A673 (cell line): ENCODE measurements around the gene C18orf32. TPM values are rescaled to one million over a fixed set of nuclear protein-coding genes. Genes with fewer than 3 reads are reported as not detected.

Experiments used
- BruUV-seq: library from RNA; stranded (reverse); fragments of 400-500 nt; replicated peaks from 2 replicates; lab custom pipeline; 2021; lab: Mats Ljungman, UMichigan
- CTCF ChIA-PET: fragments of 300-600 bp; sonication (Branson Sonifier 250); formaldehyde crosslinking; loops from one replicate; lab custom pipeline; 2022; ENCODE audit warnings: antibody characterized with exemption; lab: Charles Lee
- POLR2A ChIA-PET: fragments of 300-600 bp; sonication (Branson Sonifier 250); formaldehyde crosslinking; loops from one replicate; lab custom pipeline; 2022; ENCODE audit warnings: antibody characterized with exemption; ENCODE audit not compliant: low non-redundant PET; lab: Charles Lee
- DNase-seq: peaks from one replicate; pipeline ENCODE4 v3.0.0-alpha.2; 2015; ENCODE audit warnings: low spot score
- H3K27ac ChIP-seq: fragments of 200-600 bp; sonication (generic); 2 replicates; pipeline ENCODE4 v1.5.1; 2016; ENCODE audit warnings: mixed run types, low read depth, mild to moderate bottlenecking, mixed read lengths, antibody characterized with exemption, low read length; ENCODE audit not compliant: poor library complexity, severe bottlenecking
- H3K27me3 ChIP-seq: fragments of 200-600 bp; sonication (generic); replicated peaks from 2 replicates; pipeline ENCODE4 v1.6.1; 2017; ENCODE audit warnings: mixed run types, low read depth, mild to moderate bottlenecking, mixed read lengths, antibody characterized with exemption, low read length; ENCODE audit not compliant: insufficient read depth, poor library complexity
- H3K36me3 ChIP-seq: fragments of 200-600 bp; sonication (generic); 2 replicates; pipeline ENCODE4 v1.6.1; 2016; ENCODE audit warnings: mixed run types, mild to moderate bottlenecking, mixed read lengths, antibody characterized with exemption, low read length; ENCODE audit not compliant: insufficient read depth, poor library complexity, severe bottlenecking
- H3K4me1 ChIP-seq: fragments of 200-600 bp; sonication (generic); 2 replicates; pipeline ENCODE4 v1.6.1; 2017; ENCODE audit warnings: mixed run types, mild to moderate bottlenecking, mixed read lengths, antibody characterized with exemption, low read length; ENCODE audit not compliant: insufficient read depth, poor library complexity, severe bottlenecking
- H3K4me3 ChIP-seq: fragments of 200-600 bp; sonication (generic); 2 replicates; pipeline ENCODE4 v1.5.1; 2016; ENCODE audit warnings: low read depth, mixed run types, mild to moderate bottlenecking, mixed read lengths, low read length; ENCODE audit not compliant: poor library complexity, severe bottlenecking
- H3K9me3 ChIP-seq: fragments of 200-600 bp; sonication (generic); 2 replicates; pipeline ENCODE4 v1.6.1; 2016; ENCODE audit warnings: mixed run types, low read depth, mild to moderate bottlenecking, mixed read lengths, antibody characterized with exemption, low read length; ENCODE audit not compliant: poor library complexity, severe bottlenecking
- CTCF ChIP-seq: fragments of 300-800, 200-600 bp; sonication (generic); conservative IDR thresholded peaks from 2 replicates; pipeline ENCODE4 v1.5.1; 2017; ENCODE audit warnings: low read depth, mild to moderate bottlenecking, antibody characterized with exemption, low read length, moderate library complexity, mixed read lengths
- EZH2 ChIP-seq: fragments of 200-600 bp; sonication (generic); IDR thresholded peaks from 2 replicates; pipeline ENCODE4 v1.6.1; 2017; ENCODE audit warnings: borderline replicate concordance, low read depth, mild to moderate bottlenecking, mixed read lengths, antibody characterized with exemption, low read length; ENCODE audit not compliant: poor library complexity, severe bottlenecking
- intact Hi-C: fragments of 100-400 bp; cut with micrococcal nuclease; formaldehyde crosslinking; loops from one replicate; pipeline ENCODE4 v1.10.0; 2022; ENCODE audit not compliant: unreplicated experiment
- total RNA-seq: library from RNA; stranded (reverse); gene quantifications from 2 replicates; pipeline ENCODE4 v1.2.3, GENCODE V29; 2021

The C18orf32 gene
- total RNA-seq, 1 experiment from 2014 or later: 43.8 TPM

- intact Hi-C loops: no loop called here
- no peak for DNase-seq
- peaks cover 4% of the 10 kb centered on the region for H3K4me1 ChIP-seq
- BruUV-seq: no TSS peak
- no peak overlapping the region for H3K4me3 ChIP-seq
- no peak for TF ChIP-seq EZH2
- TF ChIP-seq CTCF: no peak
- ChIA-PET CTCF (no interaction called here), POLR2A (no interaction called here)
- no peaks in the 10 kb centered on the region for H3K27me3 ChIP-seq
- no peaks in the 10 kb centered on the region for H3K36me3 ChIP-seq
- no peak overlapping the region for H3K27ac ChIP-seq
- no peaks in the 10 kb centered on the region for H3K9me3 ChIP-seq
Measured at GRCh38 chr18:49467599-49467998, 19.4 kb downstream of the C18orf32 start.

- TF ChIP-seq CTCF (no peak), EZH2 (no peak)
- Histone ChIP-seq H3K4me3 (no peak overlapping the region), H3K36me3 (no peaks in the 10 kb centered on the region), H3K27me3 (no peaks in the 10 kb centered on the region), H3K9me3 (no peaks in the 10 kb centered on the region), H3K4me1 (peaks cover 4% of the 10 kb centered on the region), H3K27ac (no peak overlapping the region)
- no peak for DNase-seq
- ChIA-PET POLR2A (no interaction called here), CTCF (no interaction called here)
- no TSS peak for BruUV-seq
- intact Hi-C loops: no loop called here
Measured at GRCh38 chr18:49467019-49467563, 19.9 kb downstream of the C18orf32 start.

GRCh38 chr18:49464718-49465598, 22.1 kb downstream of the C18orf32 start:
- intact Hi-C loops: loop anchor here (1.0 kb wide), 1 partner anchor 393 kb away; no protein-coding TSS in a partner anchor
- Histone ChIP-seq H3K36me3 (no peaks in the 10 kb centered on the region), H3K4me1 (peaks cover 9% of the 10 kb centered on the region), H3K4me3 (no peak overlapping the region), H3K27ac (no peak overlapping the region), H3K9me3 (no peaks in the 10 kb centered on the region), H3K27me3 (no peaks in the 10 kb centered on the region)
- TF ChIP-seq CTCF (peak; percentile 42; the same call in 1 of the 2 replicates), EZH2 (no peak)
- DNase-seq: peak; percentile 89
- ChIA-PET POLR2A (no interaction called here), CTCF (interaction anchor here (0.8 to 2.4 kb wide), 2 partner anchors 394 to 399 kb away, joined by 3 to 16 read pairs; no protein-coding TSS in a partner anchor)
- no TSS peak for BruUV-seq
